Activated CD4-positive, alpha-beta T cell treated with anti-CD3 and anti-CD28 coated beads, Interleukin-2, amount 50 U/mL, for 24 hours (primary cell): ENCODE measurements around the gene CLEC18B.
"Not testable (repeated sequence)": the region's sequence is repeated elsewhere in the genome, so short reads cannot be mapped to it uniquely, and the experiment has no call there.

Experiments
- DNase-seq, 2 donors: peaks; one replicate each; pipeline ENCODE4 v3.0.0-alpha.2; 2020; ENCODE audit warnings: low read depth in 1 of 2, low spot score in 1 of 2

Gene CLEC18B

DNA sequence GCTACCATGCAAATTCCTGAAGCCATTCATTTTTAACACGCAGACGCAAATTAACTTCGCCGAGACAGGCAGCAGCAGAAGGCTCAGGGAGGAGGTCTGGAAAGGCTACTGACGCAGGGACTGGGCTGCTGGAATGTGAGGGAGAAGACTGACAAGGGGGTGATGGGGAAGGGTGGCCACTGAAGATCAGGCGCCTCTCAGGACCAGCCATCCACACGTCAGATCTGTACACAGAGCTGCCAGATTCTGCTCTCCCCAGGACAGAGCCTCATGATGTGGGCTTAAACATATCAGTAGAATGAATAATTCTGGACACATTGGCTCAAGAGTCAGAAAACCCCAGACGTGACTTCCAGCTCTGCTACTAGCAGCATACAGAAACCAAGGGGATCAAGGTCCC lies 25.6 kb upstream of the CLEC18B start:
- DNase-seq: no peak

DNA sequence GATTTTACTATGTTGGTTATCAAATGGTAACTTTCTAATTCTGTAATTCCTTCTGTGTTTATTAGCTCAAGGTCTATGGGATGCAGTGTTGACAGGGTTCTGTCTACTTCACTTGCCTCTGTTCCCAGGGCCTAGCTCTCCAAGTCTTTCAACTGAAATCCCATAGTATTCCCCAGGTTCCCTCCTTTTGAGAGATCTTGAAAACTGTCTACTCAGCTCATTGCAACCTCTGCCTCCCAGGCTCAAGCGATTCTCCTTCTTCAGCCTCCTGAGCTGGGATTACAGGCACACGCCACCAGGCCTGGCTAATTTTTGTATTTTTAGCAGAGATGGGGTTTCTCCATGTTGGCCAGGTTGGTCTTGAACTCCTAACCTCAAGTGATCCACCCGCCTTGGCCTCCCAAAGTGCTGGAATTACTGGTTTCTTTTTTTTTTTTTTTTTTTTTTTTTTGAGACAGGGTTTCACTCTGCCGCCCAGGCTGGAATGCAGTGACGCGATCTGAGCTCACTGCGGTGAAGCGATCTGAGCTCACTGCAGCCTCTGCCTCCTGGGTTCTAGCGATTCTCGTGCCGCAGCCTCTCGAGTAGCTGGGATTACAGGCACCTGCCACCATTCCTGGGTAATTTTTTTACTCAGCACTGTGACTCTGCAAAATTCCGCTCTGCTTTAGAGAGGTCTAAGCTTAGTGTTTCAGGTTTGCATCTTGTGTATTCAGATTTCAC lies 22.5 kb upstream of the CLEC18B start:
- not testable (repeated sequence) for DNase-seq

DNA sequence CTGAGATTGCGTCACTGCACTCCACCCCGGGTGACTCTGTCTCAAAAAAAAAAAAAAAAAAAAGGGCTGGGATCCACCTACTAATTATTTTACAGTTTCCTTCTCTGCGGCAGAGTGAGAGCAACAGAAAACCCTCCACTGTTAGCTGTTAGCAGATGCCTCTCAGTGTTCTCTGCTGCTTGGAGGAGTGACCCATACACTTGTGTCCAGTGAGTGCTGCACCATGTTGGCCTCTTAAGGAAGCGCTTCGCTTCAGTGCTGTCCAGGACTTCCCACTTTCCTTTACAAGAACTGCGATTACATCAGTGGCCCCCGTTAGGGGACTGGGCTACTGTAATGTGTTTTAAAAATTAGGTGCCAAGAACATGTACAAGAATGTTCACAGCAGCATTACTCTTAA lies 18.4 kb upstream of the CLEC18B start:
- no peak for DNase-seq

DNA sequence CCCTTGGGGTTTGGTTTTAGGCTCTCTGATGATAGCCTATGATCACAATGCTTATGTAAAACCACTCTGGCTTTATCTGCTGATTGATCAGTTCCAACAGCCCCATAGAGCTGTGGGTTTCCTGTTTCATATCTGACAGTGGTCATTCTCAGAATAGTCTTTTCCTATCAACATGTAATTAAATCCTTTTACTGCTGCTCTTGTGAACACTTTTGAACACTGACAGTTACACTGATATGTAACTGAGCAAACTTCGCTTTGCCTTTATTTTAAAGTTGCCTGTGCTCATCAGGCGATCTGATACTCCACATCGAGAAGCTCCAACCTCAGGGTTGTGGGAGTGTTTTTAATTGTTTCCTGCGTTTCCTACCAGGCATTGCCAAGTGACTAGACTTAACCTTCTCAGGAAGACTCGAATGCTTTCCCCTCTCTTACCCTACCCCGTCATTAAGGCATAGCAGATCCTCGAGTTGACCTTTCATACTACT lies 17.3 kb upstream of the CLEC18B start:
- DNase-seq: no peak

DNA sequence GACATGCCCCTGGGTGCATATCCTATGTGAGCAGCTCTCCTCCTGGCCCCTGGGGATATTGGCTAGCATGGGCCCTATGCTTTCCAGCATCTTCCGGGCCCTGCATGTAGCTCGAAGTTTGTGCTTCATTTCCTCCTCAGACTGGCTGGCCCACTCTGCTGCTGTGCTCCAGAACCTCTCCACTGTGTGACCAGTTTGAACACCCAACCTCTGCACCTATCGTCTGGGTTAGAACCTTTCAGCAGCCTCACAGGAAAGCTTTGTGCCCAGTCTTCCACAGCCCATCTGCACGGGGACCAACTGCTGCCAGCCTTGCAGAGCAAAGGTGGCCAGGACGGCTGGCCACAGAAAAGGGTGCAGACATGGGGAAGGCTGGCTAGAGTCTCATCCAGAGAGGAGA lies 10.2 kb upstream of the CLEC18B start:
- DNase-seq: no peak

DNA sequence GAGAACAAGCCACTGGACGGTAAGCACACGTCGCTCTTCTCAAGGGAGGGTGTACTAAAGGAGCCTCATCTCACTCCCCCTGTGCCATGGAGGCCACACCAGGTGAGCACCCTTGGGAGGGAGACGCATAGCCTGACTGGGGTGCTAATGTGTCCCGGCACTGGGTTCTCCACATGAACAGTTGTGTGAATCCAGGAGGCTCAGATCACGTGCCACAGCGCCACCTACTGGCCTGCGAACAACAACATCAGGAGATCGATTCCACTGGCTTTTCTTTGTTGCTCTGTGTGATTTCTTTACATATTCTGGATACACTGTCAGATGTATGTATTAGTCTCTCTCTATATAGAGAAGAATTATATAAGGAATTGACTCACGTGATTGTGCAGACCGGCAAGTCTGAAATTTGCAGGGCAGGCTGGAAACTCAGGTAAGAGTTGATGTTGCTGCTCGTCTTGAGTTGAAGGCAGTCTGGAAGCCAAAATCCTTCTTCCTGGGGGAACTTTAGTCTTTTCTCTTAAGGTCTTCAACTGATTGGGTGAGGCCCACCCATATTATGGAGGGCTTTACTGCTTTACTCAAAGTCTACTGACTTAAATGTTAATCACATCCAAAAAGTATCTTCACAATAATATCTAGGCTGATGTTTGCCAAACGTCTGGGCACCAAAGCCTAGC lies 8.9 kb upstream of the CLEC18B start:
- peak; percentile 28 to 30 for DNase-seq

DNA sequence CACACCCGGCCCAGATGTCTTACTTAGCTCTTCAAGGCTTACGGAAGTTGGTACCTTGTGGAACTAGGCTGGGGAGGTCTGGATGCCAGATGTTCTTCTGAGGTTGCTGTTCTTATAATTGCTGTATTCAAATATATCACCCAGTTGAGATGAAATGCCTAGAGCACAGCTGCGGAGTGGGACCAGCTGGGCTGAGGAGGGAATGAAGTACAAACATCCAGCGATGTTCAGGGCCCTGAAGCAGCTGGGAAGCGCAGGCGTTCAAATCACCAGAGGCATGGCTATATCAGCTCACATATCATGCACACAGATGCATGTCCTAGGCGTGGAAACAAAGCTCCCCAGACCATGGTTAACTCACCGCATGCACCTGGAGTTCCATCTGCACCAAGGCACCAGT lies 7.2 kb upstream of the CLEC18B start:
- not testable (repeated sequence) for DNase-seq

DNA sequence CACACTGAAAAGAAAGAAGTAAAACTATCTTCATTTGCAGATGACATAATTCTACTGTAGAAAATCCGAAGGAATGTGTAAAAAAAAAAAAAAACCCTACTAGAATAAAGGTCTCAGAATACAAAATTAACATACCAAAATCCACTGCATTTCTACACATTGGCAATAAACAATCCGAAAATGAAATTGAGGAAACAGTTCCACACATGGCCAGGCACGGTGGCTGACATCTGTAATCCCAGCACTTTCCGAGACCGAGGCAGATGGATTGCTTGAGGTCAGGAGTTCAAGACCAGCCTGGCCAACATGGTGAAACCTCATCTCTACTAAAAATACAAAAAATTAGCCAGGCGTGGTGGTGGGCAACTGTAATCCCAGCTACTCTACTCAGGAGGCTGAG lies 4.5 kb upstream of the CLEC18B start:
- DNase-seq: not testable (repeated sequence)

DNA sequence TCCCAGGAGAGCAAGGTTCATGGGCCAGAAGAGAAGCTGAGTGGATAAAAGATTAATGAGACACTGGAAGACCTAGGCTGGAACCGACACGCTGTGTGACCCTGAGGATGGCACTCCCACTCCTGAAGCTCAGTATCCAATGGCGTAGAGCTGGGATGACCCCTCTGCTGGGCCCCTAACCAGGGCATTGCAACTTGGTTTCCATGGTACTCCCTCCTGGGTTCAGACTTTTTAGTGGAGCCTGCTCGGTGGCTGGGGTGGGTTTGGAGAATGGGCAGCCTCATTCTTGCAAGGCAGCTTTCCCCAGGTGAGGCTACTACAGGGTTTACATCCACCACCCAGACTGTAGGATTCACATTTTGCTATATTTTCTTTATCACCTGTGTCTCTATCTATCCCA lies 2.4 kb upstream of the CLEC18B start:
- DNase-seq: not testable (repeated sequence)

DNA sequence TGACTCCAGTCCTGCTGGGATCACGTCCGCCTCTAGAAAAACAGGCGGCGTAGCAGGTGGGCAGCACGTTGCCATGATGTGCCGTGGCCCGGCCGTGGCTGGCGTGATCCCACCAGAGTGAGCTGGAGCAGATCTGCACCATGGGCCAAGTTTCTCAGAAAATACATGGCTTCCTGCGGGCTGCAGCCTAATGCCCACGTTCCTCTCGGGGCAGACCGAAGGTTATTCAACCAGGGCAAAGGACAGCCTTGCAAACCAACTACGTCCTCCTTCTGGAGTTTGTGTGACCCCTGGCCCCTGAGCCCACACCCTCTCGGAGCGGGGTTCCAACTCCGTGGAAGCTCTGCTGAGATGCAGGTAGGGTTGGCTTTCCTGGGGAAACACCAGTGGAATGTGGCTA lies 808 bp upstream of the CLEC18B start:
- DNase-seq: not testable (repeated sequence)

DNA sequence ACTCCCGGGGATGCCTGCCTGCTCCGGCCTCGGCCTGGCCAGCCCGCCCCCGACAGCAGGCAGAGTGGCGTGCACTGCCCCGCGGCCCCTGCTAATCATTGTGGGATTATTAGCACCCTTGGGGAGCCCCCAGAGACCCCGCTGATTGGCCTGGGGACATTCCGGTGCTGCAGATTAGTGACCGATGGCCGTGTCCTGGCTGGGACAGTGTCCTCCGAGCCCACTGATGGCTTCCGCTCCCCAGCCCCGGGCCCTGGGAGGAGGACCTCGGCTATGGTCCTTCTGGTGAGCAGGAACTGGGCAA lies 156 bp upstream of the CLEC18B start:
- DNase-seq: not testable (repeated sequence)

DNA sequence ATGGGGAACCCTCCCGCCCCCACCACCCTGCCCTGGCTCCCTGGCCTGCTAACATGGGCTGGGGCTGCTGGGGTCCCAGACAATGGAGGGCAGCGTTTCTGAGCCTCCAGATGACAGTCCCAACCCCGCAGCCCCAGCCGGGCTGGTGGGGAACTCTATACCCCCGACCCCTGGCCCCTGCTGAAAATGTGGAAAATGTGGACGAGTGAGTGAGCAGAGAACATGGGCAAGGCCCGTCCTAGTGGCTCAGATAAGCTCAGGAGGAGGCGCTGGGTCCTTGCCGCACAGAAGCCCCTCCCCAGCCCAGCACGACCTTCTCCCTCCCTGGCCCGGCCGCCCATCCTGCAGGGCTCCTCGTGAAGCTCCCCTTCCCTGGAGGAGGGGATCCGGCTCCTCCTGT lies 1.5 kb downstream of the CLEC18B start:
- not testable (repeated sequence) for DNase-seq

DNA sequence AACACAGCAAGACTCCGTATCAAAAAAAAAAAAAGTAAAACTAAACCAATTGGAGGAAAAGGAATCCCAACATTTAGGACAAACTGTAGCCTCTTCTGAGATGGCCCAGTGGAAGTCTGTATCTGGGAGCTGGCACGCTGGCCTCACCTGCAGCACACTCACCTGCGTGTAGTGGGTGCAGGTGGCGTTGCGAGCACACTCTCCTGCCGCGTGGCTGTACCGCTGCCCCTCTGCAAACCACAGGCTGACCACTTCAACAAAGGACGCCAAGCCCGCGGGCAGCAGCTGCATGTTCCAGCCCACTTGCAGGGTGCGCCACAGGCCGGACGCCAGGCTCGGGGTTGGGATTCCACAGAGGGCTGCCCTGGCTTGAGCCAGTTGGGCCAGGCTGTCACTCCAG lies 3.4 kb downstream of the CLEC18B start:
- not testable (repeated sequence) for DNase-seq

DNA sequence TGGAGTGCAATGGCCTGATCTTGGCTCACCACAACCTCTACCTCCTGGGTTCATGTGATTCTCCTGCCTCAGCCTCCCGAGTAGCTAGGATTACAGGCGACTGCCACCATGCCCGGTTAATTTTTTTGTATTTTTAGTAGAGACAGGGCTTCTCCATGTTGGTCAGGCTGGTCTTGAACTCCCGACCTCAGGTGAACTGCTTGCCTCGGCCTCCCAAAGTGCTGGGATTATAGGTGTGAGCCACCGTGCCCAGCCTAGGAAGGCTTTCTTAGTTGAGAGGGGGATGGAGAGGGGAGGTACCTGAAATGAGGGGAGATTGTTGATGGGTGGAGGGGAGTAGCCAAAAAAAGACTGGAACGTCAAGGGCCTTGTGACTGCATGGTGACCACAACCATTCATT lies 7.4 kb downstream of the CLEC18B start:
- not testable (repeated sequence) for DNase-seq

DNA sequence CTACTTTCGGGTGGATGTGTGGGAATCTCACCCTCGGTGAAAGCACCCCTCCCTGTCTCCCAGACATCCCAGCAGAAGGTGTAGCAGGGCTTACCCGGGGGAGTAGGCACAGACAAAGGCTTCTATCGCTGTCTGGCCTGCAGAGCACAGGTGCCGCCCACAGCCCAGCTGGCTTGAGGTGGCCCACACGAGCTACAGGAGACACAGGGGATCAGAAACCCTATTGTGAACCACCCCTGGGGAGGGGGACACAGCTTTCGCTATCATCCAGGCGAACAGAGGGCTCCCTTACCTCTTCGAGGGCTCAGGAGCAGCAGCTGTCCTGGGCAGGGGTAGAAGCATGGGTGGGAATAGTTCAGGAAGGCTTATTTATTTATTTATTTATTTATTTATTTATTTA lies 7.8 kb downstream of the CLEC18B start:
- DNase-seq: not testable (repeated sequence)

DNA sequence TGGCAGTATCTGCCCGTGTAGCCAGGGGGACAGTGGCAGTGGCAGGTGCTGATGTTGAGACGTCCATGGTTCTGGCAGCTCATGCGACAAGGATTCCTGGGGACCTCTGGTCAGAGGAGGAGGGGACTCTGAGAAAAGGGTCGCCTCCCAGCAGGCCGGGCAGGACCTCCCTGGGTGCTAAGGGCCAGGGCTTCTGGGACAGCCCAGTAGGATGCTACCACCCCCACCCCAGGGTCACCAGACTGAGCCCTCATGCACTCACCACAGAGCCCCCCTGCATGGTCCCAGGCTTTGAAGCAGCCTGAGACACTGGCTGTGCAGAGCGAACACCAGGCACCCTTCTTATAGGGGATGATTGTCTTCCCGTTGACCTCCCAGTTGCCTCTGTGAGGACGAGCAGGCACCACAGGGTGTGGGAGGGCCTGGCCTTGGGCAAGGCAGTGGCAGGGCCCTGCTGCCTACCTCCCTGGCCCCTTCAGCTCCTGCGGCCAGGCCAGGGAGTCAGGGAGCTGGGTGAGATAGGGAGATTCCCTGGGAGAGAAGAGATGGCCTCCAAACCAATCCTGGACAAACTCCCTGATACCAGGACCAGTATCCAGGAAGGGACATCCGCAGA lies 8.4 kb downstream of the CLEC18B start:
- DNase-seq: not testable (repeated sequence)

DNA sequence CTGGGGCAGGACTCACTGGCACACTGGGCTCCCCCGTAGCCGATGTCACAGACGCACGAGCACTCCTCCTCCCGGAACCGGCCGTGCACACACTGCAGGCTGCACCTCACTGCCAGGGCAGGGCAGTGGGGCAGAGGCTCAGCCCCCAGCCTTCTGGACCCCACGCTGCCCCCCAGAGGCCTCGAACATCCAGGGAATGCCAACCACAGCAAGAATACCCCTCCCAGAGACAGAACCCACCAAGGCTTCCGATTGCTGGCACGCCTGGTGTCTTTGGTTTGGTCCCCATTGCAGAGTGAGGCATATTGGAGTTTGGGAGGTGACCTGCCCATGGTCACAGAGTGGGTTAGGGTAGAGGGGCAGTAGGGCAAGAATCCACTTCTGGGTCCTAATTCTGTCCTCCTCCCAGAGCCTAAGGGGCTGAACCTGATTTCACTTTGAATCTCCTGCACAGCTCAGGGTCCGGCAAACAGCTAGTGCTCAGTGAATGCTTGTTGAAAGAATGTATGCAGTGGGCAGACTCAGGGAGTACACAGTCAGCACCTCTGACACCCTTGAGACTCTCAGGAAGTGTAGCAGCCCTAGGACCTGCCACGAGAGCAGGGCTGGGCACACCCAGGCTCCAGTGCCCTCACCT lies 9.0 kb downstream of the CLEC18B start:
- not testable (repeated sequence) for DNase-seq

DNA sequence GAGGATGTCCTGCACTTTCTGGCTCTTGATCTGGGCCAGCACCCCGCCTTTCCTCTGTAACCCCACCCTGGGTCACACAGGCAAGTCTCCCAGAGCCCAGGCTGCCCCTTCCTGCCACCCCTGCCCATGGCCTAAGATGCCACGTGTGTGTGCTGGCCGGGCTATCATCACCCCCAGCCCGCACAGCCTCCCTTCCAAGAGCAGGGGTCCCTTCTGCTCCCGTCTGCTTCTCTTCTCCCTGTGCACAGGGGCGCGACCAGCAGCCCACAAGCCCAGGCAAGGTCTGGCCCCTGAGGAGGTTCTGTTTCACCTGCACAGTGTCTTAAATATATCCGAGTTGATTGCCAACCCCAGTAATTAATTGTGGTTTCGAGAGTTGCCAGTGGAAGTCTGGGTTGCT lies 10.3 kb downstream of the CLEC18B start:
- DNase-seq: not testable (repeated sequence)

DNA sequence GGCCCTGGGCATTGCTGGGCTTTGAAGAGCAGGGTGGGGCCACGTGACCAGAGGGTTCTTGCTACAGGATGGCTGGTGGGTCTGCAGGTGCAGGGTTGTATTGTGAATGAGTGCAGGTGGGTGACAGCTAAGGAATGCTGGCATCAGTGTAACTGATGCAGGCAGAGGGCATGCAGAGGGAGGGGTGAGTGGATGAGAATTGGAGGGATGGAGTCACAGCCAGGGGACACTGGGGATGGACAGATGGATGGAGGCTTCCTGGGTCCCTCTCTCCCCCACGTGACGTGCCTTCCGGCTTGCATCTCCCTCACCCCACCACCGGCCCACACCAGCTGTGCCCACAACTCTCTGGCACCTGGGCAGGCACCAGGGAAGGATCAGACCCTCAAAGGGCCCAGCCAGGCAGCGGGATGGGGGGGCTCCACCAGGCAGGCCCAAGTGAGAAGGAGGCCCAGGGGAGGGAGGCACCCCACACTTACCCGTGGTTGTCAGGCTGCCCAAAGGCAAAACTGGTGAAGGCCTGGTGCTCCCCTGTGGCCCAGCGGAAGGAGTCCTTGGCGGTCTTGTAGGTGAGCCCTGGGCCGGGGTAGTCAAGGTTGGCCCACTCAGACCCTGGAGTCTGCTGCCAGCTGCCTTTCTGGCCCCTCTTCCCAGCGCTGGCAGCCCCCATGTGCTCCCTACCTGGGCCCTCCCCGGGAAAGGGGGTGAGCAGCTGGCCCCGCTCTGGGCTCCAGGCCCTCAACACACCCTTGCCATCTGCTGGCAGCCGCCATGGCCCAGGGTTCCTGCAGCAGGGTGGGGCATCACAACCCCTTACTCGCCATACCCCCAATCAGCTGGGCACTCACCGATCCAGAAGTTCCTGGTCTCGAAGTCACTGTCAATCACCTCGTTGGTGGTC lies 11.0 kb downstream of the CLEC18B start:
- DNase-seq: not testable (repeated sequence)

DNA sequence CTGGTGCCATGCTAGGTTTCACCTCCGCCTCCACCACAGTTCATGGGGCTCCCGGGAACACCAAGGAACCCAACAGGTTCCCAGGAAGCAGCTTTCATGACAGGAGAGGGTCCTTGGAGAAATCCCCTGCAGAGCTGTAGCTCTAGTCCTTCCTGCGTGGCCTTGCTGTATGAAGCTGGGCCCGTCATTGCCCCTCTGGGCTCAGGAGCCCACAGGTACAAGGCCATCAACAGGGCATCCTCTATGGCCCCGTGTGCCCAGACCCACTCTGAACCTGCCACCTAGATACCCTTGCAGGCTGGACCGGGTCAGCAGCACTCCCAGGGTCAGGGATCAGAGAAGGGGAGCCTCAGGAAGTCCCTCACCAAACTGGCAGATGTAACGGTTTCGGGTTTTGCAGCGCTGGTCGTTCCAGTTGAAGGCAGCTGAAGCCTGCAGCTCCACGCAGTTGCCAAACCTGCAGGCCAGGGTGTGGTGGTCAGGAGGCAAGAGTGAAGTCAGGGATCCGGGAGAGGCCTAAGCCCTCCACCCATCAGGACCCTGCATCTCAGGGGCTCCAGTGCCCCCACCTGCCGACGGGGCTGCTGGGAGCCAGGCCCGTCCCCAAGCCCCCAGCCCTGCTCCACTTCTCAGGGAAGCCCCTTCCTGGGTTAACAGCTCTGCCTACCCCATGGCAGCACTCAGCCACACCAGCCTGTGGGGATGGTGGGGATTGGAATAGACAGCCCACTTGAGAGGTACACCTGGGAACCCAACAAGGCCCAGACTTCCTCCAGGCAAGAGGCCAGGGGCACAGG lies 11.9 kb downstream of the CLEC18B start:
- DNase-seq: not testable (repeated sequence)
